IPS DF 6.9 (cell line): Measurements from ENCODE around the gene TAF1A.

Experiments used
- DNase-seq: peaks from one replicate; pipeline ENCODE4 v3.0.0-alpha.2; 2013; ENCODE audit warnings: low read depth, low spot score
- H3K27ac ChIP-seq: one replicate; pipeline ENCODE4 v1.5.1; 2013; ENCODE audit warnings: low read length, control low read depth
- H3K27me3 ChIP-seq: 2 replicates; pipeline ENCODE4 v1.6.1; 2013; ENCODE audit warnings: mild to moderate bottlenecking, low read length; ENCODE audit not compliant: control insufficient read depth, insufficient read depth
- H3K36me3 ChIP-seq: 2 replicates; pipeline ENCODE4 v1.6.1; 2013; ENCODE audit warnings: low read length; ENCODE audit not compliant: control insufficient read depth, insufficient read depth
- H3K4me1 ChIP-seq: 2 replicates; pipeline ENCODE4 v1.6.1; 2013; ENCODE audit warnings: low read length; ENCODE audit not compliant: control insufficient read depth, insufficient read depth
- H3K4me3 ChIP-seq: 2 replicates; pipeline ENCODE4 v1.5.1; 2013; ENCODE audit warnings: mild to moderate bottlenecking, low read length
- H3K9me3 ChIP-seq: 2 replicates; pipeline ENCODE4 v1.6.1; 2013; ENCODE audit warnings: low read length, inconsistent platforms; ENCODE audit not compliant: control insufficient read depth, insufficient read depth
- WGBS: extraction: QIAGEN DNeasy Blood & Tissue Kit; methylation state at CpG from one replicate; pipeline ENCODE4 v1.1.7; 2013; ENCODE audit warnings: mixed read lengths, missing lambda C conversion rate; ENCODE audit not compliant: insufficient read length, insufficient coverage; 5-methylcytosine and 5-hydroxymethylcytosine counted together

TAF1A gene

DNA sequence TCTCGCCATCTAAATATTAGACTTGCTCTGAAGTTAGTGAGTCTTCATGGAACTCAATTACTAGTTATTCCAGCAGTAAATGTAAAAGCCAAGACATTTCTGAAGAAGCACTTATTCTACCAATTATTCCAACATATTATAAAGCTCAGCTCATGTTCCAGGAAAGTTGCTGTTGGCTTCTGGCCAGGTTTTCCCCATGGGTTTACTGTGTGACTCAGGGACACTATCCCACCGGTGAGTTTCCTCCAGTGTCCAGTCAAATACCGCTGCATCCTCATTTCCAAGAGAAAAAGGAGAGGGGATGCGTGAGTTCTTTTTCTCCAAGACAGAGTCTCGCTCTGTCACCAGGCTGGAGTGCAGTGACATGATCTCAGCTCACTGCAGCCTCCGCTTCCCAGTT lies 32.6 kb downstream of the TAF1A start:
- Histone ChIP-seq H3K27ac (no peak overlapping the region), H3K27me3 (no peaks in the 10 kb centered on the region), H3K9me3 (no peaks in the 10 kb centered on the region), H3K4me1 (no peaks in the 10 kb centered on the region), H3K36me3 (no peaks in the 10 kb centered on the region; the same call in 1 of the 2 replicates), H3K4me3 (no peak overlapping the region)
- DNase-seq = no peak
- no CpG with 5 or more reads among the region's 6 CpGs for WGBS

DNA sequence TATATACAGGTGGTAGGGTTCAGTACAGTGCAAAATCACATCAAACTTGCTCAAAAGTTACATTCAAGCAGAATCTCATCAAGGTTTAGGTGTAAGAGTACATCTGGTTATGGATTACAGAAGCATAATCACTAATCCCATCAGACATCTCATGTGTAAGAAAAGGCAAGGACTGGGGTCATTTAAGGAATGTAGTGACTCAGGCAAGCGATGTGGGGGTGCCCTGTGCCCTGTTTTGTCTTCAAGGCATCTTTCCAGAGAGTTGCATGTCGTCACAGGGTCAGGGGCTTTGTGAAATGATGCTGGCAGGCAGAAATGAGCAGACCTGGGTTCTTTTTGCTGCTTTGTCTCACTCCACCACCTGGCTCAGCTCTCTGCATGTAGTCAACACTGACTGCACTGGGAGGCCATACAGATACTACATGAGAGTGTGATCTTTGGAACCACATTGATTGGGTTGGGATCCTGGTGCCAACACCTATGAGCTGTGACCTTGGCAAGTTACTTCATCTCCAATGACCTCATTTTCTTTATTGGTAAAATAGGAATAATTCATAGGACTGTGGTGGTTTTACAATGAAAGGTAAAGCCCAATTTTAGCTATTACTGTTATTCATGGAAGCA lies 33.6 kb downstream of the TAF1A start:
- no CpG with 5 or more reads among the region's 2 CpGs for WGBS

DNA sequence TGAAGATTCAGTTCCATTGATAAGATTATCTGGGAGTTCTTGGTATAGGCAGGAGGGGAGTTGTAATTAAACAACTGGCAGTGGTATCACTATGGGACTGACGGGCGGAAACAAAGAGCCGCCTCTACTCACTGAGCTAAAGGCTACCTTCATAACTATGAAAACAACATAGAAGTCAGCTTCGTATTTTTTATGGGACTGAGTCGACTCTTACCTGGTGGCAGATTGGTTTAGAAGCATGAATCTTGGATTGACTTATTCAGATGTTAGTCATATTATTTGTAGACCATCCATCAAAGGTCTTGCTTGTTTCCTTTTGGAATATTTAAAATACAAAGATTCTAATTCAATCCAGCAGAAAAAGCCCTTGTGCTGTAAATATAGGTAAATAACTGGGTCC lies 35.6 kb downstream of the TAF1A start:
- WGBS = no CpG with 5 or more reads among the region's 5 CpGs
- no peak for DNase-seq
- Histone ChIP-seq H3K4me1 (no peaks in the 10 kb centered on the region), H3K9me3 (no peaks in the 10 kb centered on the region), H3K27me3 (no peaks in the 10 kb centered on the region), H3K36me3 (no peaks in the 10 kb centered on the region), H3K27ac (no peak overlapping the region), H3K4me3 (no peak overlapping the region)

More for the DNA sequence above, 33.6 kb downstream of the TAF1A start:
- Histone ChIP-seq H3K27ac (no peak overlapping the region), H3K4me3 (no peak overlapping the region), H3K36me3 (no peaks in the 10 kb centered on the region; the same call in 1 of the 2 replicates), H3K27me3 (no peaks in the 10 kb centered on the region), H3K4me1 (no peaks in the 10 kb centered on the region), H3K9me3 (no peaks in the 10 kb centered on the region)
- DNase-seq = no peak

DNA sequence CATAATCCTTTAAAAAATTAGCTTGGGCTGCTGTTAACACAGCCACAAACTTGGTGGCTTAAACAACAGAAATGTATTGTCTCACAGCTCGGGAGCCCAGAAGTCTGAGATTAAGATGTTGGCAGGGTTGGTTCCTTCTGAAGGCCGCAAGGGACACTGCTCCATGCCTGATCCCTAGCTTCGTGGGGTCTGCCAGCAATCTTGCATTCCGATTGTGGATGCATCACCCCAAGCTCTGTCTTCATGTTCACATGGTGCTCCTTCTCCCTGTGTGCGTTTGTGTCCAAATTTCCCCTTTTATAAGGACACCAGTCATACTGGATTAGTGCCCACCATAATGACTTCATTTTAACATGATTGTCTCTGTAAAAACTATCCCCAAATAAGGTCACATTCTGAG lies 36.9 kb downstream of the TAF1A start:
- Histone ChIP-seq H3K27me3 (no peaks in the 10 kb centered on the region), H3K4me3 (no peak overlapping the region), H3K27ac (no peak overlapping the region), H3K36me3 (no peaks in the 10 kb centered on the region), H3K9me3 (no peaks in the 10 kb centered on the region), H3K4me1 (no peaks in the 10 kb centered on the region)
- WGBS = no CpG with 5 or more reads among the region's 5 CpGs
- no peak for DNase-seq

DNA sequence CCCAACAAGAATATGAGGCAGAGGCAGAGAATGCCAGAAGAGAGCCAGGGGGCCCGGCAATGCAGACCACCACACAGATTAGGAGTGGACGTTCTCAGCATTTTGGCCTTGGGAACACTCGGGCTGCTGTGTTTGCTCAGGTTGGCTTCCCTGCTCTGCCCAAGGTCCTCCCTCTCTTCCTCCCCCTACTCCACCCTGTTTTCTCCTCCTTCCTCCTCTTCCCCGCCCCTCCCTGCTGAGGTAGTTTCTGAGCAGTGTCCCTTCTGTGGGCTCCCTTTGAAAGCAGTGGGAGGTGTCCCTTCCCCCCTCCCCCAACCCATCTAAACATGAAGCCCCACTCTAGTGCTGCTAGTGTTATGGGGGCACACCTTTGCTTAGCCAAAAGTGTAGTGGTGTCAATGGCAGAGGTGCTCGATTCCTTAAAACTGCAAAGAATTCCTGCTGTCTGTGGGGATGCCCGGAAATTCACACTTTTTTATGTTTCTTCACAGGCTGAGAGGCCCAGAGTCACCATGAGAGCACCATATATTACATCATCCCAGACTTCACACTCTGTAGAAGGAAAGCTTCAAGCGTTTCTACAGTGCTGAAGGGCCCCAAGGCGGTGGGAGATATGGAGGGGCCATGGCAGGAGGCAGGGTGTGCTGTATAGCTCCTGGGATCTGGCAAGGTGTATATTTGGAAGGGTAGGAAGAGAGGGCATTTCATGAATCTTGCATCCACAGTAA lies 41.6 kb downstream of the TAF1A start, which contains the start of gene HHIPL2:
Gene HHIPL2, minus strand, starts transcription at position 161 of the 728 bp plus-strand sequence. Its CDS starts 60 bp downstream, at position 101.
- Histone ChIP-seq H3K4me1 (no peaks in the 10 kb centered on the region), H3K9me3 (no peaks in the 10 kb centered on the region), H3K27ac (no peak within 1 kb of the TSS), H3K27me3 (no peaks in the 10 kb centered on the region), H3K36me3 (no peaks in the 10 kb centered on the region), H3K4me3 (no peak within 1 kb of the TSS)
- no peak for DNase-seq
- WGBS = no CpG with 5 or more reads among the region's 8 CpGs

DNA sequence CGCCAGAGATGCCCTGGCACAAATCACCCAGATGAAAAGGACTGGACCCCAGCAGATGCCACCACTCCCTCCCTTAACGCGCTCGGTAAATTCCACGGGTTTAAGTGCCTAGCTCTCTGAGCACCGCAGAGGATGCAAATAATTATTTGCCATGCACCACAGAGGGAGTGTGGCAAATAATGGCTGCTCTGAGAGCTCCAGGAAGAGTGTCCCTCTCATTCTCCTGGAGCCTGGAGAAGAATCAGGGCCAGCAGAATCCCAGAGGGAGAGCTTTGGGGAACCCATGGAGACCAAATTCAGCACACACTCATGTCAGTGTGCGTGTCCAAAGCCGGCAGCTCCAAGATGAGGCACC lies 42.5 kb downstream of the TAF1A start:
- WGBS = no CpG with 5 or more reads among the region's 8 CpGs
- H3K4me1 ChIP-seq = no peaks in the 10 kb centered on the region
- H3K9me3 ChIP-seq = no peaks in the 10 kb centered on the region
- no peak overlapping the region for H3K4me3 ChIP-seq
- H3K27ac ChIP-seq = no peak overlapping the region
- no peaks in the 10 kb centered on the region for H3K36me3 ChIP-seq
- no peaks in the 10 kb centered on the region for H3K27me3 ChIP-seq
- no peak for DNase-seq

DNA sequence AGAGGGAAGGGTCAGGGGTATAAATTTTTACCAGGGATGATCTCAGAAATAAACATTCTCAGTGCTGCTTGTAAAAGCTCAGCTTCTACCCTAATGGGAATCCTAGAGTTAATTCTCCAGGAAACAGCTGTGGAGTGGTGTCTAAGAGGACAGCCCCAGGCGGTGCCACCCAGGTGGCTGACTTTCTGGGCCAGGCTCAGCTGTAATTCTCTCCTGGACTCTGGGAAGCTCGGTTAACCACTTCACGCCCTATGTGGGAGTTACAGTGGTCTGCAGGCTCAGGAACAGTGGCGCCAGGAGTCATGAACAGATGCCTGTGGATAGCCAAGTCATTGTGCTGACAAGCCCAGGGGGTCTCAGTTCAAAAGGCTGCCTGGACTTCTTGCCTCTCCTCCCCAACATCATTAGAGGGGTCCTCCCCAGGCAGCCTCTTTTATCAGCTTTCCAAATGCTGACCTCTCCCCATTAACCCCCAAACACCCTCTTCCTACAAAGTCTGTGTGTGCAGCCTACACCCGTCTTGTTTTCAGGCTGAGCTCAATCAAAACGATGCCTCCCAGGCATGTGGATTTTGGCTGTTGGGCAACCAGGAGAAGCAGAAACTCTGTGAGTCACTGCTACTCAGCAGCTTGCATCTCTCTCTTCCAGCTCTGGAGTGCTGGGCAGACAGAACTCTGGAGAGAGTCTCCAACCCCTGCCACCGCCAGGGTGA lies 43.0 kb downstream of the TAF1A start:
- H3K4me3 ChIP-seq = no peak overlapping the region

DNA sequence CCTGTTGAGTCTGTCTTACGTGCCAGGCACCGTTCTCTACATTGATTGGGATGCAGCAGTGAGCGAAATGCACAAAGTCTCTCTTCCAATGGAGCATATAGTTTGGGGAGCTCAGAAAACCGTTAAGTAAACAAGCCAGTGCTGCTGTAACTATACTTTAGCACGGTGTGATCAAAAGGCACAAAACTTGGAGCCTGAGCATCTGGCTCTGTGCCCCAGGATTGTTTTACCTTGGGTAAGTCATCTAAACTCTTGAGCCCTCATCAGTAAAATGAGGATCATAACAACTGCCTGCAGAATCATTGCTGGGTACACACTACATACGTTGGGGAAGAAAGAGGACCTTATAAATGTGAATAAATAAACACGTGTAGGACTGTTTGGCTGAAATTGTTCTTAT lies 43.6 kb downstream of the TAF1A start:
- no peaks in the 10 kb centered on the region for H3K27me3 ChIP-seq
- WGBS = no CpG with 5 or more reads among the region's 7 CpGs
- no peak overlapping the region for H3K27ac ChIP-seq
- no peaks in the 10 kb centered on the region for H3K9me3 ChIP-seq
- no peaks in the 10 kb centered on the region for H3K36me3 ChIP-seq
- no peak for DNase-seq
- H3K4me1 ChIP-seq = no peaks in the 10 kb centered on the region
- no peak overlapping the region for H3K4me3 ChIP-seq

More for the DNA sequence above, 43.0 kb downstream of the TAF1A start:
- H3K27me3 ChIP-seq = no peaks in the 10 kb centered on the region
- H3K27ac ChIP-seq = no peak overlapping the region
- H3K9me3 ChIP-seq = no peaks in the 10 kb centered on the region
- no peak for DNase-seq
- H3K36me3 ChIP-seq = no peaks in the 10 kb centered on the region
- H3K4me1 ChIP-seq = no peaks in the 10 kb centered on the region
- WGBS = no CpG with 5 or more reads among the region's 7 CpGs

DNA sequence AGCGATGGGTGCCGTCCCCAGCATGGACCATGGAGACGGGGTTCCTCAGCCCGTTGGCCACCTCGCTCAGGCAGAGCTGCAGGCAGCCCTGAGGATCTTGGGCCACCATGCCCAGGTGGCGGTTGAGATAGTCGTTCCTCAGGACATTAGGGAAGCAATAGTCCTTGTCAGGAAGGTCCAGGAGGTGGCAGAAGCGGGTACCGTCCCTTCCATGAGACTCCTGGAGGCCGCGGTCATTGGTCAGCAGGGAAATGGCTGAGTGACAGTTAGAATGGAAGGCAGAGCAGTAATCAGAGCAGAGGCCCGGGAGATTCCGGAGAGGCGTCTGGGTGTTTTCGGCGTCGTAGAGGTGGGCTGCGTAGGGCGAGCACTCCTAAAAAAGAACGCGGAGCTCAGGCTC lies 45.9 kb downstream of the TAF1A start:
- H3K9me3 ChIP-seq = no peaks in the 10 kb centered on the region
- no peak for DNase-seq
- no peaks in the 10 kb centered on the region for H3K4me1 ChIP-seq
- no peak overlapping the region for H3K27ac ChIP-seq
- no peaks in the 10 kb centered on the region for H3K27me3 ChIP-seq
- WGBS = no CpG with 5 or more reads among the region's 21 CpGs
- H3K36me3 ChIP-seq = no peaks in the 10 kb centered on the region
- no peak overlapping the region for H3K4me3 ChIP-seq

DNA sequence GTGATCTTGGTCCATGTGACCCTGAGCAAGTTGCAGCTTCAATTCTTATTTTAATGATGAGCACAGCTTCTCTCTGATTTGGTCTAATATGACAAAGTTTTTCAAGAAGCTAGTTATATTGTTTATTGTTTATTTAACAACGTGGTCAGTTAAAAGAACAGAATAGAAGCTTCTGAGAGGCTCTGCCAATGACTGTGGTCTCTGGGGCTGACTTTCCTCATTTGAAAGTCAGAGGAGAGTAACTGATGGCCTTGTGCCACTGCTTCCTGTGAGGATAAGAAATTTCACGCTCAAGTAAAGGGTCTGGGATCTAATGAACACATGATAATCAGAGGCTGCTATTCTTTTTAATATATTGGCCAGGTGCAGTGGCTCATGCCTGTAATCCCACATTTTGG lies 49.1 kb downstream of the TAF1A start:
- Histone ChIP-seq H3K9me3 (no peaks in the 10 kb centered on the region), H3K27ac (no peak overlapping the region), H3K4me1 (no peaks in the 10 kb centered on the region), H3K4me3 (no peak overlapping the region), H3K27me3 (no peaks in the 10 kb centered on the region), H3K36me3 (no peaks in the 10 kb centered on the region)
- no peak for DNase-seq
- no CpG with 5 or more reads among the region's 2 CpGs for WGBS
